IPS DF 6.9 (cell line): ENCODE measurements around the gene LMOD1.

Source experiments
- DNase-seq: peaks from one replicate; pipeline ENCODE4 v3.0.0-alpha.2; 2013; ENCODE audit warnings: low read depth, low spot score
- H3K27ac ChIP-seq: one replicate; pipeline ENCODE4 v1.5.1; 2013; ENCODE audit warnings: low read length, control low read depth
- H3K27me3 ChIP-seq: 2 replicates; pipeline ENCODE4 v1.6.1; 2013; ENCODE audit warnings: mild to moderate bottlenecking, low read length; ENCODE audit not compliant: control insufficient read depth, insufficient read depth
- H3K36me3 ChIP-seq: 2 replicates; pipeline ENCODE4 v1.6.1; 2013; ENCODE audit warnings: low read length; ENCODE audit not compliant: control insufficient read depth, insufficient read depth
- H3K4me1 ChIP-seq: 2 replicates; pipeline ENCODE4 v1.6.1; 2013; ENCODE audit warnings: low read length; ENCODE audit not compliant: control insufficient read depth, insufficient read depth
- H3K4me3 ChIP-seq: 2 replicates; pipeline ENCODE4 v1.5.1; 2013; ENCODE audit warnings: mild to moderate bottlenecking, low read length
- H3K9me3 ChIP-seq: 2 replicates; pipeline ENCODE4 v1.6.1; 2013; ENCODE audit warnings: low read length, inconsistent platforms; ENCODE audit not compliant: control insufficient read depth, insufficient read depth
- WGBS: extraction: QIAGEN DNeasy Blood & Tissue Kit; methylation state at CpG from one replicate; pipeline ENCODE4 v1.1.7; 2013; ENCODE audit warnings: mixed read lengths, missing lambda C conversion rate; ENCODE audit not compliant: insufficient read length, insufficient coverage; 5-methylcytosine and 5-hydroxymethylcytosine counted together

Gene LMOD1

GRCh38 chr1:201917362-201918033 lies 28.9 kb downstream of the LMOD1 start:
- H3K36me3 ChIP-seq = no peaks in the 10 kb centered on the region
- no peaks in the 10 kb centered on the region for H3K27me3 ChIP-seq
- no peaks in the 10 kb centered on the region for H3K4me1 ChIP-seq
- no peak overlapping the region for H3K4me3 ChIP-seq
- H3K27ac ChIP-seq = no peak overlapping the region
- DNase-seq = no peak
- H3K9me3 ChIP-seq = no peaks in the 10 kb centered on the region
- WGBS = no CpG with 5 or more reads among the region's 7 CpGs

GRCh38 chr1:201916649-201917249 lies 29.6 kb downstream of the LMOD1 start:
- no peaks in the 10 kb centered on the region for H3K36me3 ChIP-seq
- no peak for DNase-seq
- no peak overlapping the region for H3K4me3 ChIP-seq
- H3K27me3 ChIP-seq = no peaks in the 10 kb centered on the region
- H3K4me1 ChIP-seq = no peaks in the 10 kb centered on the region
- H3K27ac ChIP-seq = no peak overlapping the region
- WGBS = no CpG with 5 or more reads among the region's 11 CpGs
- H3K9me3 ChIP-seq = no peaks in the 10 kb centered on the region

GRCh38 chr1:201914456-201915235 lies 31.7 kb downstream of the LMOD1 start:
- H3K4me1 ChIP-seq = no peaks in the 10 kb centered on the region
- no peaks in the 10 kb centered on the region for H3K9me3 ChIP-seq
- WGBS = no CpG with 5 or more reads among the region's 14 CpGs

GRCh38 chr1:201912832-201913231 lies 33.5 kb downstream of the LMOD1 start:
- Histone ChIP-seq H3K4me1 (no peaks in the 10 kb centered on the region), H3K36me3 (no peaks in the 10 kb centered on the region), H3K9me3 (no peaks in the 10 kb centered on the region), H3K27me3 (no peaks in the 10 kb centered on the region), H3K27ac (no peak overlapping the region), H3K4me3 (no peak overlapping the region)
- no CpG with 5 or more reads among the region's 5 CpGs for WGBS
- no peak for DNase-seq

More at GRCh38 chr1:201914456-201915235, 31.7 kb downstream of the LMOD1 start:
- H3K4me3 ChIP-seq = no peak overlapping the region
- H3K36me3 ChIP-seq = no peaks in the 10 kb centered on the region
- H3K27ac ChIP-seq = no peak overlapping the region
- H3K27me3 ChIP-seq = no peaks in the 10 kb centered on the region
- DNase-seq = no peak

DNA sequence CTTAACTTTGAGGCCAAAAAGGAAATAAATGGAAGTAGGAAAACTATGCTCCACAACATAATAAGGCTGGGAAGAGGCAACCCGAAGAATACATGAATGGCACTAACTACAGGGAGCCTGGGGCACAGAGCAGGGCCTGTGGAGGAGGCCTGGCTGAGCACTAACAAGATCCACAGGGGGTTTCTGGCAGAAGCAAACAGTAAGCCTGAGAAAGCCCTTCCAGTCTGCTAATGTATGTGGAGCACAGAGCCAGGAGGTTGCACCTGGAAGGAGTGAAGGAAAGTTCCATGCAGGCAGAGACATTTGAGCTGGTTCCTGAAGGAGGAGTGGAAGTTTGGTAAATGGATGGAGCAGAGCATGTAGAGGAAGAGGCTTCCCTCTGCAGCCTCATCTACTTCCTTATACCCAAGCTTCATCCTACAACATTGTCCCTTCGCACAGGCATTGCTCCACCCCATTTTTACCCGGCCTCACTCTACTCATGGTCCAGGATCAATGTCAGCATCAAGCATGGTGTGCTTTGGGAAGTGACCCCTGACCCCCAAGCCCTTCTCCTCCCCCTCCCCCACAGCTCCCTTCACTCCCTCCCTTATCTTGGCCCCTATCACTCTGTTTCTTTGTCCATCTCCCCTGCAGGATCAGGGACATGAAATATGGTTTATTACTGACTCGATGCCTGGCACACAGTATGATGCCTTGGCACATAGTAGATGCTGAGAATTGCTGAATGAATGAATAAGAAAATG lies 34.3 kb downstream of the LMOD1 start:
- no CpG with 5 or more reads among the region's 4 CpGs for WGBS
- no peak overlapping the region for H3K27ac ChIP-seq
- H3K36me3 ChIP-seq = no peaks in the 10 kb centered on the region
- H3K4me1 ChIP-seq = no peaks in the 10 kb centered on the region
- no peaks in the 10 kb centered on the region for H3K9me3 ChIP-seq
- no peak for DNase-seq
- H3K4me3 ChIP-seq = no peak overlapping the region
- H3K27me3 ChIP-seq = no peaks in the 10 kb centered on the region

- Histone ChIP-seq H3K4me1 (no peaks in the 10 kb centered on the region), H3K9me3 (no peaks in the 10 kb centered on the region), H3K27me3 (no peaks in the 10 kb centered on the region), H3K27ac (no peak overlapping the region), H3K4me3 (no peak overlapping the region), H3K36me3 (no peaks in the 10 kb centered on the region)
- no CpG with 5 or more reads among the region's 6 CpGs for WGBS
- no peak for DNase-seq
These were observed 38.7 kb downstream of the LMOD1 start for GRCh38 chr1:201907621-201908020.

GRCh38 chr1:201906336-201906735 lies 40.0 kb downstream of the LMOD1 start:
- H3K4me3 ChIP-seq = no peak overlapping the region
- no peaks in the 10 kb centered on the region for H3K9me3 ChIP-seq
- no CpG with 5 or more reads among the region's 3 CpGs for WGBS
- no peaks in the 10 kb centered on the region for H3K4me1 ChIP-seq
- no peaks in the 10 kb centered on the region for H3K27me3 ChIP-seq
- no peak for DNase-seq
- no peak overlapping the region for H3K27ac ChIP-seq
- no peaks in the 10 kb centered on the region for H3K36me3 ChIP-seq

GRCh38 chr1:201905234-201905890 lies 41.0 kb downstream of the LMOD1 start:
- H3K4me3 ChIP-seq = no peak overlapping the region
- no peaks in the 10 kb centered on the region for H3K36me3 ChIP-seq
- H3K9me3 ChIP-seq = no peaks in the 10 kb centered on the region
- no peaks in the 10 kb centered on the region for H3K4me1 ChIP-seq
- WGBS = no CpG with 5 or more reads among the region's 6 CpGs
- DNase-seq = no peak
- no peak overlapping the region for H3K27ac ChIP-seq
- H3K27me3 ChIP-seq = no peaks in the 10 kb centered on the region

DNA sequence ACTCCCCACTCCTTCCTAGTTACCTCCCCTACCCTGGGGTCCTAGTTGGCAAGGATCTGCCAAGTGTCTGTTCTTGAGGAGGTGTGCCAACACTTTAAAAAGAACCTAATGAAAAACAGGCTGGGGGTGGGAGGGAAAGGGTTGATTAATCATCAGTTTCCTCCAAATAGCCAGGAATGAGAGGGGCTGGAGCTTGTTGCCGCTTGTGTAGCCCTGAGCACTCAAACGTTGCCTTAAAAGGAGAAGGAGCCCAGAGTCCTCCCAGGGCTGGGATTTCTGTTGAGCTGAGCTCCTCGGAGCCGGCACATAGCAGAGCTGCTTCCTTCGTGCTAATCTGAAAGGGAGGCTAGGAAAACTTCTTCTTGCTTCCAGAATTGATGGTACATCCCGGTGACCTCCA lies 41.8 kb downstream of the LMOD1 start:
- H3K9me3 ChIP-seq = no peaks in the 10 kb centered on the region
- H3K27ac ChIP-seq = no peak overlapping the region
- H3K4me3 ChIP-seq = no peak overlapping the region
- H3K36me3 ChIP-seq = no peaks in the 10 kb centered on the region
- WGBS = no CpG with 5 or more reads among the region's 6 CpGs
- H3K4me1 ChIP-seq = no peaks in the 10 kb centered on the region
- DNase-seq = no peak
- H3K27me3 ChIP-seq = no peaks in the 10 kb centered on the region

DNA sequence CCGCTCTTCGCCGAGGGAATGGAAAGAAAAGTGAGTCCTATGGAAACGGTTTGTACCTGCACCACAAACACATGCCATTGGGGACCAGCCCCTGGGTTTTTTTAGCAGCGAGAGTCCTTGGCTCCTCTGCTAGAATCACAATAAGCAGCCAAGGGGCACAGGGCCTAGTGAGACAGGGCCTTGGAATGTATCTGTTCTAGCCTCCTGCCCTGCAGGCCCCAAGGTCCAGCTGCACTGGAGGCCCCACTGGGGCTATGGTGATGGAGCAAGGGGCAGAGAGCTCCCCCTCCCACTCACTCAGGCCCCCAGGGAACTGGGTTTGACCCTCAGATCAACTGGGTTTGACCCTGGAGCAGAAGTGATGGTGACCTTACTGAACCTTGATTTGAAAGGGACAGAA lies 43.2 kb downstream of the LMOD1 start:
- Histone ChIP-seq H3K27me3 (no peaks in the 10 kb centered on the region), H3K9me3 (no peaks in the 10 kb centered on the region), H3K4me3 (no peak overlapping the region), H3K27ac (no peak overlapping the region), H3K36me3 (no peaks in the 10 kb centered on the region), H3K4me1 (no peaks in the 10 kb centered on the region)
- whole genome bisulfite sequencing = no CpG with 5 or more reads among the region's 5 CpGs
- DNase-seq = no peak
